ENCODE measurements around the gene RPTOR.

The RPTOR gene

GRCh38 chr17:80803451-80804428, 259.1 kb downstream of the RPTOR start:
- TF ChIP-seq CTCF (IDR thresholded peaks at IDR 0.05; ENCODE audit: low read depth, low read length) = no peak
- no peak overlapping the region for H3K4me3 ChIP-seq (ENCODE audit: low read depth, low read length)

GRCh38 chr17:80804466-80804865, 259.8 kb downstream of the RPTOR start:
- TF ChIP-seq CTCF (IDR thresholded peaks at IDR 0.05; ENCODE audit: low read depth, low read length) = no peak
- no peak overlapping the region for H3K4me3 ChIP-seq (ENCODE audit: low read depth, low read length)

- no peak for TF ChIP-seq CTCF (IDR thresholded peaks at IDR 0.05; ENCODE audit: low read depth, low read length)
- H3K4me3 ChIP-seq (ENCODE audit: low read depth, low read length) = no peak overlapping the region
These were observed 260.6 kb downstream of the RPTOR start for GRCh38 chr17:80805032-80805751.

GRCh38 chr17:80807014-80807413, 262.4 kb downstream of the RPTOR start:
- no peak overlapping the region for H3K4me3 ChIP-seq (ENCODE audit: low read depth, low read length)
- no peak for TF ChIP-seq CTCF (IDR thresholded peaks at IDR 0.05; ENCODE audit: low read depth, low read length)

- no peak for TF ChIP-seq CTCF (IDR thresholded peaks at IDR 0.05; ENCODE audit: low read depth, low read length)
- H3K4me3 ChIP-seq (ENCODE audit: low read depth, low read length) = no peak overlapping the region
These were observed 263.2 kb downstream of the RPTOR start for GRCh38 chr17:80807882-80808281.

GRCh38 chr17:80811181-80812105, 266.8 kb downstream of the RPTOR start:
- no peak overlapping the region for H3K4me3 ChIP-seq (ENCODE audit: low read depth, low read length)
- no peak for TF ChIP-seq CTCF (IDR thresholded peaks at IDR 0.05; ENCODE audit: low read depth, low read length)
